ENCODE measurements around the gene MAMDC2.

The MAMDC2 gene

GRCh38 chr9:70061776-70062175 lies 18.1 kb downstream of the MAMDC2 start:
- DNase-seq (ENCODE audit: low read depth in 2 of 2), result no peak

GRCh38 chr9:70064496-70064895 lies 20.8 kb downstream of the MAMDC2 start:
- no peak for DNase-seq (ENCODE audit: low read depth in 2 of 2)

- no peak for DNase-seq (ENCODE audit: low read depth in 2 of 2)
These were observed 21.9 kb downstream of the MAMDC2 start for GRCh38 chr9:70065572-70065971.

GRCh38 chr9:70066418-70066817 lies 22.8 kb downstream of the MAMDC2 start:
- no peak for DNase-seq (ENCODE audit: low read depth in 2 of 2)

GRCh38 chr9:70066874-70067273 lies 23.2 kb downstream of the MAMDC2 start:
- DNase-seq (ENCODE audit: low read depth in 2 of 2), result no peak

- DNase-seq (ENCODE audit: low read depth in 2 of 2), result no peak
These were observed 26.1 kb downstream of the MAMDC2 start for GRCh38 chr9:70069704-70070103.

GRCh38 chr9:70073193-70073592 lies 29.5 kb downstream of the MAMDC2 start:
- DNase-seq (ENCODE audit: low read depth in 2 of 2), result no peak

- no peak for DNase-seq (ENCODE audit: low read depth in 2 of 2)
These were observed 30.1 kb downstream of the MAMDC2 start for GRCh38 chr9:70073756-70074155.

- no peak for DNase-seq (ENCODE audit: low read depth in 2 of 2)
These were observed 33.0 kb downstream of the MAMDC2 start for GRCh38 chr9:70076678-70077077.

GRCh38 chr9:70079417-70080037 lies 35.9 kb downstream of the MAMDC2 start:
- no peak for DNase-seq (ENCODE audit: low read depth in 2 of 2)

- DNase-seq (ENCODE audit: low read depth in 2 of 2), result no peak
These were observed 37.0 kb downstream of the MAMDC2 start for GRCh38 chr9:70080481-70081119.

GRCh38 chr9:70081120-70081495 lies 37.5 kb downstream of the MAMDC2 start:
- DNase-seq (ENCODE audit: low read depth in 2 of 2), result no peak

GRCh38 chr9:70083429-70083828 lies 39.8 kb downstream of the MAMDC2 start:
- no peak for DNase-seq (ENCODE audit: low read depth in 2 of 2)

- no peak for DNase-seq (ENCODE audit: low read depth in 2 of 2)
These were observed 41.6 kb downstream of the MAMDC2 start for GRCh38 chr9:70085241-70085640.

GRCh38 chr9:70091103-70091502 lies 47.5 kb downstream of the MAMDC2 start:
- DNase-seq (ENCODE audit: low read depth in 2 of 2), result no peak

- no peak for DNase-seq (ENCODE audit: low read depth in 2 of 2)
These were observed 47.9 kb downstream of the MAMDC2 start for GRCh38 chr9:70091572-70091971.

GRCh38 chr9:70092190-70092589 lies 48.5 kb downstream of the MAMDC2 start:
- no peak for DNase-seq (ENCODE audit: low read depth in 2 of 2)

GRCh38 chr9:70093095-70093494 lies 49.4 kb downstream of the MAMDC2 start:
- DNase-seq (ENCODE audit: low read depth in 2 of 2), result no peak

- DNase-seq (ENCODE audit: low read depth in 2 of 2), result no peak
These were observed 50.3 kb downstream of the MAMDC2 start for GRCh38 chr9:70093944-70094343.

GRCh38 chr9:70094747-70095146 lies 51.1 kb downstream of the MAMDC2 start:
- DNase-seq (ENCODE audit: low read depth in 2 of 2), result no peak

- DNase-seq (ENCODE audit: low read depth in 2 of 2), result no peak
These were observed 53.5 kb downstream of the MAMDC2 start for GRCh38 chr9:70097187-70097586.

GRCh38 chr9:70100362-70100761 lies 56.7 kb downstream of the MAMDC2 start:
- DNase-seq (ENCODE audit: low read depth in 2 of 2), result no peak

- no peak for DNase-seq (ENCODE audit: low read depth in 2 of 2)
These were observed 57.6 kb downstream of the MAMDC2 start for GRCh38 chr9:70101265-70101664.

GRCh38 chr9:70105147-70105546 lies 61.5 kb downstream of the MAMDC2 start:
- no peak for DNase-seq (ENCODE audit: low read depth in 2 of 2)
